ACC112 (cell line): ENCODE data around the gene ATP5F1C.
"Not testable (repeated sequence)": the region's sequence is repeated elsewhere in the genome, so short reads cannot be mapped to it uniquely, and the experiment has no call there.

Source experiments
- H2AFZ ChIP-seq: fragments of 200-600 bp; sonication (generic); one replicate; pipeline ENCODE4 v1.6.0; 2017; ENCODE audit warnings: antibody characterized with exemption, low read length; ENCODE audit not compliant: unreplicated experiment
- H3K27ac ChIP-seq: fragments of 200-600 bp; sonication (generic); 2 replicates; pipeline ENCODE4 v1.5.1; 2014; ENCODE audit warnings: low read depth, mild to moderate bottlenecking, antibody characterized with exemption, low read length, moderate library complexity
- H3K27me3 ChIP-seq: fragments of 200-600 bp; sonication (generic); 2 replicates; pipeline ENCODE4 v1.6.1; 2014; ENCODE audit warnings: mild to moderate bottlenecking, antibody characterized with exemption, low read length, moderate library complexity, mixed read lengths; ENCODE audit not compliant: insufficient read depth
- H3K36me3 ChIP-seq: fragments of 200-600 bp; sonication (generic); 2 replicates; pipeline ENCODE4 v1.6.1; 2016; ENCODE audit warnings: mild to moderate bottlenecking, antibody characterized with exemption, low read length, moderate library complexity, mixed read lengths; ENCODE audit not compliant: insufficient read depth
- H3K4me1 ChIP-seq: fragments of 200-600 bp; sonication (generic); one replicate; pipeline ENCODE4 v1.6.1; 2016; ENCODE audit warnings: low read length, mixed read lengths; ENCODE audit not compliant: insufficient read depth, unreplicated experiment, control insufficient read depth
- H3K4me3 ChIP-seq: fragments of 200-600 bp; sonication (generic); 2 replicates; pipeline ENCODE4 v1.5.1; 2014; ENCODE audit warnings: mild to moderate bottlenecking, low read depth, low read length
- H3K79me2 ChIP-seq: fragments of 200-600 bp; sonication (generic); one replicate; pipeline ENCODE4 v1.6.0; 2016; ENCODE audit warnings: low read length; ENCODE audit not compliant: control insufficient read depth, unreplicated experiment, insufficient read depth

Gene ATP5F1C

GRCh38 chr10:7767209-7767608 lies 20.8 kb upstream of the ATP5F1C start:
- Histone ChIP-seq H3K36me3 (peaks cover 37% of the 10 kb centered on the region), H3K27me3 (no peaks in the 10 kb centered on the region), H3K4me1 (peaks cover 17% of the 10 kb centered on the region), H3K79me2 (no peaks in the 10 kb centered on the region), H3K27ac (peak overlapping the region; percentile 74), H2AFZ (no peak overlapping the region), H3K4me3 (no peak overlapping the region)

GRCh38 chr10:7768417-7768816 lies 19.6 kb upstream of the ATP5F1C start:
- Histone ChIP-seq H3K27me3 (no peaks in the 10 kb centered on the region), H2AFZ (no peak overlapping the region), H3K79me2 (no peaks in the 10 kb centered on the region), H3K27ac (no peak overlapping the region), H3K4me3 (no peak overlapping the region), H3K4me1 (peaks cover 17% of the 10 kb centered on the region), H3K36me3 (peaks cover 31% of the 10 kb centered on the region)

GRCh38 chr10:7773845-7774801 lies 13.9 kb upstream of the ATP5F1C start:
- peaks cover 26% of the 10 kb centered on the region for H3K36me3 ChIP-seq
- no peak overlapping the region for H2AFZ ChIP-seq
- no peak overlapping the region for H3K4me3 ChIP-seq
- no peaks in the 10 kb centered on the region for H3K4me1 ChIP-seq
- no peak overlapping the region for H3K27ac ChIP-seq
- no peaks in the 10 kb centered on the region for H3K27me3 ChIP-seq
- no peaks in the 10 kb centered on the region for H3K79me2 ChIP-seq

- no peak overlapping the region for H3K4me3 ChIP-seq
- no peaks in the 10 kb centered on the region for H3K27me3 ChIP-seq
- H3K79me2 ChIP-seq, result peaks cover 8% of the 10 kb centered on the region
- no peak overlapping the region for H2AFZ ChIP-seq
- no peak overlapping the region for H3K27ac ChIP-seq
- H3K4me1 ChIP-seq, result no peaks in the 10 kb centered on the region
- H3K36me3 ChIP-seq, result peaks cover 30% of the 10 kb centered on the region
These were observed 11.2 kb upstream of the ATP5F1C start for GRCh38 chr10:7776777-7777176.

GRCh38 chr10:7782194-7782593 lies 5.8 kb upstream of the ATP5F1C start:
- not testable (repeated sequence) for H3K4me3 ChIP-seq, H3K27me3 ChIP-seq, H2AFZ ChIP-seq, H3K4me1 ChIP-seq, H3K27ac ChIP-seq
- peaks cover 58% of the 10 kb centered on the region for H3K79me2 ChIP-seq
- peaks cover 20% of the 10 kb centered on the region for H3K36me3 ChIP-seq

- Histone ChIP-seq H3K27ac (no peak overlapping the region), H3K27me3 (no peaks in the 10 kb centered on the region), H2AFZ (no peak overlapping the region), H3K4me3 (peak overlapping the region; percentile 91), H3K36me3 (peaks cover 7% of the 10 kb centered on the region; the same call in 1 of the 2 replicates), H3K79me2 (peaks cover 92% of the 10 kb centered on the region), H3K4me1 (peaks cover 18% of the 10 kb centered on the region)
These were observed 1.5 kb upstream of the ATP5F1C start for GRCh38 chr10:7786430-7786829.

GRCh38 chr10:7787150-7787856 lies 674 bp upstream of the ATP5F1C start:
- peak overlapping the region; percentile 96 for H2AFZ ChIP-seq
- peak overlapping the region; percentile 91 for H3K4me3 ChIP-seq
- peaks cover 25% of the 10 kb centered on the region for H3K4me1 ChIP-seq
- H3K36me3 ChIP-seq, result peaks cover 7% of the 10 kb centered on the region; the same call in 1 of the 2 replicates
- H3K27ac ChIP-seq, result peak overlapping the region; percentile 15; the same call in 1 of the 2 replicates
- H3K79me2 ChIP-seq, result peaks cover 97% of the 10 kb centered on the region
- H3K27me3 ChIP-seq, result no peaks in the 10 kb centered on the region

- H3K4me3 ChIP-seq, result peak overlapping the region; percentile 91
- peaks cover 13% of the 10 kb centered on the region; the same call in 1 of the 2 replicates for H3K36me3 ChIP-seq
- H3K79me2 ChIP-seq, result peaks cover 97% of the 10 kb centered on the region
- H3K27ac ChIP-seq, result no peak overlapping the region
- no peaks in the 10 kb centered on the region for H3K27me3 ChIP-seq
- peaks cover 36% of the 10 kb centered on the region for H3K4me1 ChIP-seq
- H2AFZ ChIP-seq, result peak overlapping the region; percentile 20
These were observed 786 bp downstream of the ATP5F1C start for GRCh38 chr10:7788639-7789286.

- H2AFZ ChIP-seq, result no peak overlapping the region
- H3K36me3 ChIP-seq, result peaks cover 10% of the 10 kb centered on the region; the same call in 1 of the 2 replicates
- H3K4me3 ChIP-seq, result peak overlapping the region; percentile 91
- H3K4me1 ChIP-seq, result peaks cover 42% of the 10 kb centered on the region
- H3K27me3 ChIP-seq, result no peaks in the 10 kb centered on the region
- H3K79me2 ChIP-seq, result peaks cover 98% of the 10 kb centered on the region
- H3K27ac ChIP-seq, result no peak overlapping the region
These were observed 1.4 kb downstream of the ATP5F1C start for GRCh38 chr10:7789390-7789789.

GRCh38 chr10:7792541-7792940 lies 4.6 kb downstream of the ATP5F1C start:
- Histone ChIP-seq H3K27ac (no peak overlapping the region), H3K4me1 (peaks cover 56% of the 10 kb centered on the region)

More at GRCh38 chr10:7792541-7792940, 4.6 kb downstream of the ATP5F1C start:
- Histone ChIP-seq H3K27me3 (no peaks in the 10 kb centered on the region), H3K79me2 (peaks cover 90% of the 10 kb centered on the region), H3K36me3 (peaks cover 16% of the 10 kb centered on the region; the same call in 1 of the 2 replicates), H2AFZ (no peak overlapping the region), H3K4me3 (no peak overlapping the region)
